HG03460 (cell line): ENCODE measurements around the gene SLC25A48.
"Not testable (repeated sequence)": the region's sequence is repeated elsewhere in the genome, so short reads cannot be mapped to it uniquely, and the experiment has no call there.

Experiments
- ATAC-seq: cut with Tn5 transposase; IDR thresholded peaks from one replicate; pipeline ENCODE4 v1.9.1; 2021; ENCODE audit not compliant: unreplicated experiment

SLC25A48 gene

GRCh38 chr5:135857630-135858311 lies 23.3 kb downstream of the SLC25A48 start:
- ATAC-seq, result no peak

- ATAC-seq, result not testable (repeated sequence)
Observed at GRCh38 chr5:135859186-135859585, 24.7 kb downstream of the SLC25A48 start.

DNA sequence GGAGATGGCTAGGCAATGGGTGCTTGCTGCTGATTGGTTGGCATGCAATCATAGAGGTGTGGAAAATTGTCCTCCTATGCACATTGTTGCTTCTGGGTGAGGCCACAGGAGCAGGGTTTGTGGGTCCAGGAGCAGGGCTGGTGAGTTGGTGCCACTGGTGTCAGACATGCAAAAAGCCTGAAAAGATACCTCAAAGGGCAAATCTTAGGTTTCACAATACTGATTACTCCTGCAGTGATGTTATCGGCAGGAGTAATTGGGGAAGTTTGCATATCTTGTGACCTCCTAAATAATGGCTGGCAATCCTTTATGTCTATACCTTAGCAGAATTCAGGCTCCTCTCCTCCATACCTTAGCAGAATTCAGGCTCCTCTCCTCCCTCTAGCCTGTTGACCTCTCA lies 25.2 kb downstream of the SLC25A48 start:
- no peak for ATAC-seq

DNA sequence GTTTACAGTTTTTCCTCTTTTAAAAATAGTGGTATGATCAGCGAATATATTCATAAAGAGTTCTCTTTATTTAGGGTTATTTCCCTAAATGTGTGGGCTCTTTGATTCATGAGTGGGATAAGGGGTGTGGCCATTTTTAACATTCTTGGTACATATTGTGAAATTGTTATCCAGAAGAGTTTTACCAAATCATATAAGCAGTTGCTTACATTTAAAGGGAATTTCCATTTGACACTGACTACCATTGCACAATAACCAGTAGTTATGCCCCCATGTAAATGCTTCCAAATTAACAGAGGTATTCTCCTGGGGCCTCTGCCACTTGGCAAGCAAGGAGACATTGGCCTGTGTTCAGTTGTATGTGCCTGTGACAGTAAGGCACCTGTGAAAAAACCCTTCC lies 27.2 kb downstream of the SLC25A48 start:
- ATAC-seq, result no peak

- ATAC-seq, result no peak
Observed at GRCh38 chr5:135862086-135862485, 27.6 kb downstream of the SLC25A48 start.

GRCh38 chr5:135862744-135863143 lies 28.3 kb downstream of the SLC25A48 start:
- no peak for ATAC-seq

DNA sequence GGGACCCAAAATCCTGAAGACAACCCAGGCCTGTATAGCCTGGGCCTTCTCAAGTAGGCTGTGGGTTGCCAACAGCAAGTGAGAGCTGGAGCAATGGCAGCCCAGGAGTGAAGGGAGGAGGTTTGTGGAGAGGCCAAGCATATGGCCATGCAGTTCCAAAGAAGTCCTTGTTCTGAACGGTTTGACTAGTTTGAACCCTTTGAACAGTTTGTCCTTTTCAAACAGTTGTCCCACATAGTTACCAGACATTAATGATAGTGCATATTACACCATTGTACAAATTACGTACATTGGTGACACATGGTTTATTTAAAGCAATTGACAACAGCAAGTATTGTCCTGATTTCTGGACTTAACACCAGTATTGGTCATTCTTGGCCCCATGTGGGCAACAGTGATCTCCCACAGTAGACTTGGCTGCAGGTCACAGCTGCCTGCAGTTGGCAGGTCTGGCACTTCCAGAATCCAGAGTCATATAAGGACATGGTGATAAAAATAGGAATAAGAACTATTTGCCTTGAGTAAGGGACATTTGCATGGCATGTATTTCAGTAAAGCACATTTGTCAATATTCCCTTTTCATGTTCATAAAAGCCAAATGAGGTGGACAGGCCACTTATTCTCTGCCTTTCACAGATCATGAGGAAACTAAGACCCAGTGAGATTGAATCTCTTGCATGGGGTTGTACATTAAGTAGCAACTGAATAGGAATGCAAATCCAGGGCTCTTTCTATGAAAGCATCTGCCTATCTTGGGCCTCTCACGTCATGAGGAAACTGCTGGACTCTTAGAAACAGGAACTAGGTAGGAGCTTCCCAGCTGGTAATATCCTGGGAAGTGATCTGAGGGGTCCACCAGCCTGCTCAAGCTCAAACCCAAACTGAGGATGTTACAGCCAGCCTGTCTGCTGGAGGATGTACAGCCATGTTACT lies 30.3 kb downstream of the SLC25A48 start:
- ATAC-seq, result no peak

DNA sequence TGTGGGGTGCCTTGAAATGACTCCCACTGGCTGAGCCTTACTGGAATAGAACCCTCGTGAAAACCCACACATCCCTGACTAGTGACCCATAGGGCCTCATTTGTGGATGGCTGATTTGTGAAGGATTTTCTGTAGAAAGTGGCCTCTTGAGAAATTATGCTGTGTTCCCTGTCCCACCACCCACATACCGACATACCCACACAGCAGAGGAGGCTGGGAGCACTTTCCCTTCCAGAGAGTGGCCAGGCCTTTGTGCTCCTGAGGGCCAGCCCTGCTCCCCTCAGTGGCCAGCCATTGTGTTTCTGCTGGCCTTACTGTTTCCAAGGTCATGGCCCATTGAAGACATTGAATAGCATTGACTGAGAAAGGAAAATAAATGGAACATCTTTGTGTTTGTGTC lies 31.6 kb downstream of the SLC25A48 start:
- no peak for ATAC-seq

DNA sequence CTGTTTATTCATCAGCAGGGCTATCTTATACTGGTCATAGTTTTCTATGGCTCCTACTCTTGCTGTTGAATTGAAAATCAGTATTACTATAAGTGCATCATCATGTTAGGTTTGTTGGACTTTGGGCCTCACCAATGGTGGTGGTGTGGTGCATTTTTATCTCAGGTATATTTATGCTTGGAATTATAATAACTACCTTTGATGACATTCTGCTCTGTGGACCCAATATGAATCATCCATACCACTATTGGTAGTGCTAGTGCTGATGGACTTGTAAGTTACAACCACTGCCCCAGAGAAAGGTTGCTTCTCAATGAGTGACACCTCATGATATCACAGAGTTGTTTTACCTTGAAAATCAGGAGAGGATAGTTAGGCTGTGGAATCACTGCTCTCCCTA lies 33.1 kb downstream of the SLC25A48 start:
- ATAC-seq, result no peak

DNA sequence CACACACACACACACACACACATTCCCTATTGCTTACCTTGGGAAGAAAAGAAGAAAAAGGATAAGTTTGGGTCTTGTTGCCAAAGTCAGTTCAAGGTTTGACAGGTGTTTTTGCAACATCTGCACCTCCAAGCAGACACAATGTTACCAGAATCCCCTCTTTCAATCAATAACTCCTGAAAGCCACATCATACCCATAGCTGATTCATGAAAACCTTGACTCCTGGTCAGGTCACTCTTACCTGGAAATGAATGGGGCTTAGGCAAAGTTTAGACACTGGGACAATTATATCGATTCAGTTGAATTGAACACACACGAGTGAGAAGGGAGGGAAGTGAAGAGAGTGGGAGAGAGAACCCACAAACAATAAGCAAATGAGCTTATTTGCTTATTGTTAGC lies 34.2 kb downstream of the SLC25A48 start:
- no peak for ATAC-seq

DNA sequence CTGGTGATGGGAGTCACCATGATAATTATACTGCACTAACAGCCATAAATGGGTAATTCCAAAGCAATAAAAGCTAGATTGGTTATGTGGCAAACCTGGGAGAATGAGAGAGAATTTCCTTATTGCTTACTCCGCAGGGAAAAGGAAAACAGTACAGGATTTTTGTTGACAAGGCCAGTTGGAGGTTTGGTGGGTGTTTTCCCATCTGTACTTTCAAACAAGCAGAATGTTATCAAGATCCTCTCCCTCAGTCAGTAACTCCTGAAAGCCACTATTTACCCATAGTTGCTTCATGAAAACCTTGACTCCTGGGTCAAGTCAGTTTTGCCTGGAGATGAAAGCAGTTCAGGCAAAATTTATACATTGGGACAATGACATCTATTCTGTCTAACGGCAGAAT lies 34.8 kb downstream of the SLC25A48 start:
- ATAC-seq, result no peak

DNA sequence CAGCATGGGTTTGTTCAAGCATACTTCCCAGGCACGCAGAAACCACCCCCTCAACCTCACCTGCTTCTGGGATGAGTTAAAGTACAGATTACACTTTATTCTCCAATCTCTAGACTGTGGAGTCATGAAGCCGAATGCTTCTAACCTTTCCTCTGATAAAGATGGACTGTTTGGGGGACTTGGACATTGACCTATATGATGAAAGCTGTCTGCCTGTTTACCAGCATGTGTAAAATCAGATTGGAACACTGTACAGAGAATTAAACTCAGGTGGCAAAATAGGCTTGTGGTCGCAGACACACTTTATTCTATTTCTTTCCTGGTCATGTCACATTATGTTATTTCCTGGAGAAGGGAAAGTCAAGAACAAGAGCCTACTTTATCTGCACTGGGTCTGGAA lies 35.5 kb downstream of the SLC25A48 start:
- ATAC-seq, result no peak

DNA sequence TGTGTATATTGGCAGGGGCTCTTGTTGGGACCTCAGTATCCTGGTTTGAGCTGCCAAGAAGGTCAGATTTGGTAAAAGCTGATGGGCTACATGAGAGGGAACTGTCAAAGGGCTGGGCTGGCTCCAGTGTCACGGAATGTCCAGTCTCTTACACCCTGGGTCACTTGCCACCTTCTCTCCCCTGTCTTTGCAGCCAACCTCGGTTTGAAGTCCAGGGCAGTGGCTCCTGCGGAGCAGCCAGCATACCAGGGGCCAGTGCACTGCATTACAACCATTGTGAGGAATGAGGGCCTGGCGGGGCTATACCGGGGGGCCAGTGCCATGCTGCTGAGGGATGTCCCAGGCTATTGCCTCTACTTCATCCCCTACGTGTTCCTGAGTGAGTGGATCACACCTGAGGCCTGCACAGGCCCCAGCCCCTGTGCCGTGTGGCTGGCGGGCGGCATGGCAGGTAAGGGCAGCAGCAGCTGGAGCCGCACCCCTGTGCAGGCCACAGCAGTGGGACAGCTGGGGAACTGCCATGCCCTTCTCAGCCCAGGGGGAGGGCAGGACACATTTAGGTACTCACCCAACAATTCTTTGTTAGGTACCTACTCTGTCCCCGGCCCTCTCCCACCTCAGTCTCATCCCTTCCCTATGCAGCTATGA lies 36.9 kb downstream of the SLC25A48 start:
- no peak for ATAC-seq

- no peak for ATAC-seq
Observed at GRCh38 chr5:135873831-135874230, 39.4 kb downstream of the SLC25A48 start.

- ATAC-seq, result no peak
Observed at GRCh38 chr5:135874461-135874860, 40.0 kb downstream of the SLC25A48 start.

DNA sequence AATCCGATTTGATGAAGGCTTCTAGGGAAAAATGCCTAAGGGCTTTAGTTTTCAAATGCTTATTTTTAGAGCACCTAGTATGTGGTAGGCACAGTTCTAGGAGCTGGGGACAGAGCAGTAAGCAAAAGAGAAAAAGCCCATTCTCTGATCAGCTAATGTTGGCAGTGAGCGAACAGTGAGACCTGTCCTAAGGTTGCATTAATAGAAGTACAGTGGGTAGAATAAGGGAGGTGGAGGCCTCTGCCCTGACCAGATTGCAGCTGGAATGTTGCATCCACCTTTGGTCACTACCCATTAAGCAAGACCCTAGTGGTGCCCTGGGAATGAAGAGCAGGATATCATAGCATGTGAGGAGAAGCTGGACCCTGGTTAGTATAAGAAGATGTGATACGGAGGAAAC lies 41.1 kb downstream of the SLC25A48 start:
- no peak for ATAC-seq

DNA sequence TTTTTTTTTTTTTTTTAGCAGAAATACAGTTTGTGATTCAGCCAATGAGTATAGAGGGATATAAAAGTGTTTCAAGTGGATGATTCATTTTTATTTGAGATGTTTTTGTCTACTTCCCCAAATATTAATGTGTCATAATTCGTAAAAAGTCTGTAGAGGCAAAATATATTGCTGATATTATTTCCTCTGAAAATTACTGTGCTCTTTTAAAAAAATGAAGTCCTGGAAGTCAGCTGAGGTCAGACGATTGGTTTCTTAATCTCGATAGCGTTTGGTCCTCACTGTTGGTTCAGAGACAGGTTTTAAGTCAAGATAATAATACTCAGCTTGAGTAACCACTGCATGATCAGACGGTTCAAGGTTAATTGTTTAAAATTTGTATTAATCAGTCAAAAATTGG lies 41.7 kb downstream of the SLC25A48 start:
- no peak for ATAC-seq

GRCh38 chr5:135877570-135878155 lies 43.2 kb downstream of the SLC25A48 start:
- ATAC-seq, result no peak

- no peak for ATAC-seq
Observed at GRCh38 chr5:135878156-135878620, 43.7 kb downstream of the SLC25A48 start.

DNA sequence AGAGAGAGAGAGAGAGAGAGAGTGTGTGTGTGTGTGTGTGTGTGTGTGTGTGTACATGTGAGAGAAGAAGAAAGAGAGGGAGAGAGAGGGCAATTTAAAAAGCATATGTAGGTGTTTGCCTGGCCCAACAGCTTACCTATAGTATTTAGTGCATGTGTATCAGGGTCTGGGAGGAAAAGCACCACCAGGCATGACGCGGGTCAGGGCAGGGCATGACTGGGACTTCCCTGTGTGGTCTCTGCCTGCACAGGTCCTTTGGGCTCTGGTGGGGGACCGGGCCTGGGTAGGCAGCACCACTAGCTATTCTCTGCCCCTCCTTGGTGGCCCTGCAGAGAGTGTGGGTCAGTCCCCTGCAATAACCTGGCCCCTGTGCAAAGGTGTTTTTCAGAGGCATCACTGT lies 45.1 kb downstream of the SLC25A48 start:
- ATAC-seq, result no peak

DNA sequence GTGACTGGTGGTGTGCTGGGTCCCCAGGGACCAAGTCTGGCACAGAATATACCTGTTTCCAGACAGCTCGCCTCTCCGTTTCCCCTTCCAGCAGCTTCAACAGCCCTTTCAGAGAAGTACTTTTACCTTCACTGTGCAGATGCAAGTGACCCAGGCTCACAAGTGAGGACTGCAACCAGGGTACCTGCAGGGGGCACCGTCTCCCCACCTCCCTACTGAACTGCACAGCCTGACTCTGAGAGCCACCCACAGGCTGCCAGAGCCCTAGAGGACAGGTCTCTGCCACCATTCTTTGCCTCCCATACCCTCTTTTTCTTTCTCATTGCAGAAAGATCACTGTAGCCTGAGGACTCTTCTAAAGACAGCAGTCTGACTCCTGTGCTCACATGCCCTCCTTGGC lies 45.8 kb downstream of the SLC25A48 start:
- ATAC-seq, result no peak
